HG02973 (cell line): ENCODE data around the gene ZFYVE9.
"Not testable (repeated sequence)": the region's sequence is repeated elsewhere in the genome, so short reads cannot be mapped to it uniquely, and the experiment has no call there.

Experiments used
- ATAC-seq: cut with Tn5 transposase; IDR thresholded peaks from one replicate; pipeline ENCODE4 v1.9.1; 2021; ENCODE audit warnings: moderate library complexity; ENCODE audit not compliant: unreplicated experiment

Gene ZFYVE9

GRCh38 chr1:52141513-52142219 lies at the start of gene ZFYVE9:
Gene ZFYVE9 (plus strand): TSS chr1:52142089. CDS start chr1:52233207, 91,118 bp downstream.
- ATAC-seq: peak; percentile 59

GRCh38 chr1:52094300-52094699 lies 47.6 kb upstream of the ZFYVE9 start:
- not testable (repeated sequence) for ATAC-seq

- no peak for ATAC-seq
Measured at GRCh38 chr1:52096216-52096615, 45.7 kb upstream of the ZFYVE9 start.

GRCh38 chr1:52098139-52098871 lies 43.6 kb upstream of the ZFYVE9 start:
- ATAC-seq: no peak

- ATAC-seq: no peak
Measured at GRCh38 chr1:52102336-52103013, 39.4 kb upstream of the ZFYVE9 start.

GRCh38 chr1:52111492-52111891 lies 30.4 kb upstream of the ZFYVE9 start:
- ATAC-seq: no peak

- ATAC-seq: no peak
Measured at GRCh38 chr1:52112489-52112888, 29.4 kb upstream of the ZFYVE9 start.

GRCh38 chr1:52119301-52120079 lies 22.4 kb upstream of the ZFYVE9 start:
- ATAC-seq: no peak

- ATAC-seq: no peak
Measured at GRCh38 chr1:52122384-52122783, 19.5 kb upstream of the ZFYVE9 start.

- ATAC-seq: no peak
Measured at GRCh38 chr1:52123622-52124021, 18.3 kb upstream of the ZFYVE9 start.

GRCh38 chr1:52125736-52126359 lies 16.0 kb upstream of the ZFYVE9 start:
- no peak for ATAC-seq

- ATAC-seq: no peak
Measured at GRCh38 chr1:52127181-52128180, 14.4 kb upstream of the ZFYVE9 start.

GRCh38 chr1:52139817-52140540 lies 1.9 kb upstream of the ZFYVE9 start:
- peak; percentile 54 for ATAC-seq

- no peak for ATAC-seq
Measured at GRCh38 chr1:52140633-52141512, 1.0 kb upstream of the ZFYVE9 start.

- peak; percentile 31 for ATAC-seq
Measured at GRCh38 chr1:52142220-52143183, 613 bp downstream of the ZFYVE9 start.

GRCh38 chr1:52145137-52145536 lies 3.2 kb downstream of the ZFYVE9 start:
- no peak for ATAC-seq

GRCh38 chr1:52150445-52150844 lies 8.6 kb downstream of the ZFYVE9 start:
- not testable (repeated sequence) for ATAC-seq
